ENCODE results near the gene CD99.

GRCh38 chrX:2705046-2705832, 14.1 kb downstream of the CD99 start:
- TF ChIP-seq CTCF (IDR thresholded peaks at IDR 0.05; ENCODE audit: extremely low read depth in 1 of 2, insufficient read depth in 1 of 2, low read depth in 1 of 2, low read length in 2 of 2) = no peak
- no peak for TF ChIP-seq POLR2A (IDR thresholded peaks at IDR 0.05; ENCODE audit: low read depth, low read length)
- TF ChIP-seq MYC (IDR thresholded peaks at IDR 0.05; ENCODE audit: low read depth, low read length) = no peak
- TF ChIP-seq EZH2 (IDR thresholded peaks at IDR 0.05; ENCODE audit: borderline replicate concordance, low read depth, low read length, severe bottlenecking) = no peak
- TF ChIP-seq POLR2AphosphoS5 (IDR thresholded peaks at IDR 0.05; ENCODE audit: insufficient read depth, low read depth, low read length) = peak; percentile 28
- TF ChIP-seq FOS (IDR thresholded peaks at IDR 0.05; ENCODE audit: borderline replicate concordance, insufficient read depth, low read length) = no peak
- no peak for TF ChIP-seq JUN (IDR thresholded peaks at IDR 0.05; ENCODE audit: borderline replicate concordance, insufficient read depth, insufficient read length, low read depth)
- no peak for TF ChIP-seq GATA2 (IDR thresholded peaks at IDR 0.05; ENCODE audit: insufficient read depth, insufficient read length, low read depth, low read length)

Data from endothelial cell of umbilical vein (primary cell).